Naive thymus-derived CD4-positive, alpha-beta T cell (primary cell): Measurements from ENCODE around the gene PTDSS2. TPM values are rescaled to one million over a fixed set of nuclear protein-coding genes. Genes with fewer than 3 reads are reported as not detected.
A peak's percentile ranks its signal among the peaks of the same experiment; 100 is the strongest.
"Not testable (repeated sequence)": the region's sequence is repeated elsewhere in the genome, so short reads cannot be mapped to it uniquely, and the experiment has no call there.

ENCODE experiments used
- ATAC-seq: fragments of 150-1000 bp; cut with Tn5 transposase; 2 replicates; pipeline ENCODE4 v1.10.0; 2021; ENCODE audit warnings: mild to moderate bottlenecking, moderate library complexity
- CTCF ChIA-PET: fragments of 350-600 bp; sonication (Branson Sonifier 250); formaldehyde crosslinking; loops from one replicate; lab custom pipeline; 2021; ENCODE audit warnings: antibody characterized with exemption; lab: Charles Lee
- POLR2A ChIA-PET: fragments of 350-600 bp; sonication (Branson Sonifier 250); formaldehyde crosslinking; loops from one replicate; lab custom pipeline; 2021; ENCODE audit warnings: antibody characterized with exemption, inconsistent platforms; lab: Charles Lee
- DNase-seq, 9 donors: peaks; one replicate each; pipeline versions ENCODE4 v3.0.0 to v3.0.0-alpha.2; 2020 to 2022; ENCODE audit warnings: mixed read lengths in 1 of 9
- H3K27ac ChIP-seq: one replicate; pipeline ENCODE4 v1.7.0; 2013; ENCODE audit warnings: mild to moderate bottlenecking, low read depth, low read length, moderate library complexity
- H3K27me3 ChIP-seq, 2 donors: one replicate each; pipeline ENCODE4 v1.7.0; 2013; ENCODE audit warnings: low read length in 2 of 2, mild to moderate bottlenecking in 2 of 2, moderate library complexity in 2 of 2; ENCODE audit not compliant: control insufficient read depth in 2 of 2, insufficient read depth in 2 of 2
- H3K36me3 ChIP-seq, 3 experiments: 1 replicate in 2 of 3; 2 replicates in 1 of 3; pipeline ENCODE4 v1.7.0; 2013; ENCODE audit warnings: low read length in 3 of 3, mild to moderate bottlenecking in 3 of 3, moderate library complexity in 1 of 3; ENCODE audit not compliant: insufficient read depth in 3 of 3, control insufficient read depth in 2 of 3
- H3K4me1 ChIP-seq, 2 donors: one replicate each; pipeline ENCODE4 v1.7.0; 2013; ENCODE audit warnings: low read length in 2 of 2, mild to moderate bottlenecking in 2 of 2, moderate library complexity in 1 of 2; ENCODE audit not compliant: control insufficient read depth in 2 of 2, insufficient read depth in 2 of 2
- H3K4me3 ChIP-seq: 2 replicates; pipeline ENCODE4 v1.7.0; 2013; ENCODE audit warnings: mild to moderate bottlenecking, low read length
- H3K9me3 ChIP-seq, 3 experiments: 1 replicate in 2 of 3; 2 replicates in 1 of 3; pipeline ENCODE4 v1.7.0; 2013; ENCODE audit warnings: low read length in 3 of 3; ENCODE audit not compliant: control insufficient read depth in 2 of 3
- H3K27ac Mint-ChIP-seq, 9 donors: one replicate each; pipeline ENCODE4 v1.8.0; 2020 to 2022; ENCODE audit warnings: mixed read lengths in 9 of 9, mild to moderate bottlenecking in 8 of 9, moderate library complexity in 5 of 9, inconsistent platforms in 2 of 9
- H3K27me3 Mint-ChIP-seq, 5 donors: one replicate each; pipeline ENCODE4 v1.8.0; 2021 to 2022; ENCODE audit warnings: mixed read lengths in 5 of 5, mild to moderate bottlenecking in 1 of 5
- H3K36me3 Mint-ChIP-seq, 5 donors: one replicate each; pipeline ENCODE4 v1.8.0; 2020 to 2022; ENCODE audit warnings: mixed read lengths in 5 of 5, mild to moderate bottlenecking in 3 of 5, inconsistent platforms in 1 of 5
- H3K4me1 Mint-ChIP-seq, 7 donors: one replicate each; pipeline ENCODE4 v1.8.0; 2020 to 2022; ENCODE audit warnings: mixed read lengths in 7 of 7, mild to moderate bottlenecking in 3 of 7, inconsistent platforms in 1 of 7
- H3K4me3 Mint-ChIP-seq, 10 donors: one replicate each; pipeline ENCODE4 v1.8.0; 2020 to 2022; ENCODE audit warnings: mild to moderate bottlenecking in 10 of 10, mixed read lengths in 10 of 10, moderate library complexity in 6 of 10, inconsistent platforms in 2 of 10
- H3K9me3 Mint-ChIP-seq, 11 donors: one replicate each; pipeline ENCODE4 v1.8.0; 2020 to 2022; ENCODE audit warnings: mixed read lengths in 11 of 11, mild to moderate bottlenecking in 4 of 11, inconsistent platforms in 1 of 11, moderate library complexity in 1 of 11
- intact Hi-C, 2 donors: fragments of 100-400 bp; cut with micrococcal nuclease; formaldehyde crosslinking; loops; one replicate each; pipeline ENCODE4 v1.15.1; 2023
- polyA plus RNA-seq, 2 donors: library from polyadenylated mRNA; unstranded; fragments of 300-500 nt; fragmentation: Illumina TruSeq; gene quantifications; one replicate each; pipeline ENCODE4 v1.2.3, GENCODE V29; 2021
- total RNA-seq, 6 experiments: library from RNA in 5 of 6; stranded (reverse) in 5 of 6; gene quantifications; 1 replicate in 5 of 6; 2 replicates in 1 of 6; pipeline ENCODE4 v1.2.3 and lab custom pipeline; 2021 to 2026

The PTDSS2 gene
- total and polyA plus RNA-seq, 7 experiments from 2014 or later = 9.0 to 27.7 (median 19.4) TPM

DNA sequence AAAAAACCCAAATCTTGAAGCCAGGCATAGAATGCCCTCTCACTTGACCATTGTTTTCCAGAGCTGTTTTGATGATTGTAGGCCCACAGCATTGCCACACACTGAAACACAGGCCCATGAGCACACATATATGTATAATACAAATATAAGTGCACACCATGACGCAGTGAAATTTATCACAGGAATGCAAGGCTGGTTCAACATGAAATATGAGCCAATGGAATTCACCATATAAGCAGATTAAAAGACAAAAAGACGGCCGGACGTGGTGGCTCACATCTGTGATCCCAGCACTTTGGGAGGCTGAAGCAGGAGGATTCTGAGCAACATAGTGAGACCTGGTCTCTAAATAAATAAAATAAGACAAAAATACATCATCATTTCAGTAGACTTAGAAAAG is 66.3 kb downstream of the PTDSS2 start:
- H3K27ac Mint-ChIP-seq = peak overlapping the region in 2 of 9 donors; percentile 19 to 27
- POLR2A ChIA-PET = no interaction called here
- Histone ChIP-seq H3K27ac (no peak overlapping the region), H3K36me3 (peaks cover 0 to 2% (median 0%) of the 10 kb centered on the region in 3 experiments), H3K9me3 (peaks cover 0 to 5% (median 0%) of the 10 kb centered on the region in 3 experiments), H3K27me3 (no peaks in the 10 kb centered on the region), H3K4me3 (no peak overlapping the region), H3K4me1 (peaks cover 4% of the 10 kb centered on the region in 2 donors)
- CTCF ChIA-PET = interaction anchor here (0.6 kb wide), 1 partner anchor 532 kb away, joined by 3 read pairs; no protein-coding TSS in a partner anchor
- peaks cover 0 to 14% (median 5%) of the 10 kb centered on the region in 11 donors for H3K9me3 Mint-ChIP-seq
- ATAC-seq = no peak
- peaks cover 2 to 8% (median 4%) of the 10 kb centered on the region in 7 donors for H3K4me1 Mint-ChIP-seq
- no peak for DNase-seq
- H3K4me3 Mint-ChIP-seq = peak overlapping the region in 1 of 10 donors; percentile 10
- intact Hi-C loops = no loop called here
- no peaks in the 10 kb centered on the region for H3K27me3 Mint-ChIP-seq
- peaks cover 0 to 19% (median 6%) of the 10 kb centered on the region in 5 donors for H3K36me3 Mint-ChIP-seq

DNA sequence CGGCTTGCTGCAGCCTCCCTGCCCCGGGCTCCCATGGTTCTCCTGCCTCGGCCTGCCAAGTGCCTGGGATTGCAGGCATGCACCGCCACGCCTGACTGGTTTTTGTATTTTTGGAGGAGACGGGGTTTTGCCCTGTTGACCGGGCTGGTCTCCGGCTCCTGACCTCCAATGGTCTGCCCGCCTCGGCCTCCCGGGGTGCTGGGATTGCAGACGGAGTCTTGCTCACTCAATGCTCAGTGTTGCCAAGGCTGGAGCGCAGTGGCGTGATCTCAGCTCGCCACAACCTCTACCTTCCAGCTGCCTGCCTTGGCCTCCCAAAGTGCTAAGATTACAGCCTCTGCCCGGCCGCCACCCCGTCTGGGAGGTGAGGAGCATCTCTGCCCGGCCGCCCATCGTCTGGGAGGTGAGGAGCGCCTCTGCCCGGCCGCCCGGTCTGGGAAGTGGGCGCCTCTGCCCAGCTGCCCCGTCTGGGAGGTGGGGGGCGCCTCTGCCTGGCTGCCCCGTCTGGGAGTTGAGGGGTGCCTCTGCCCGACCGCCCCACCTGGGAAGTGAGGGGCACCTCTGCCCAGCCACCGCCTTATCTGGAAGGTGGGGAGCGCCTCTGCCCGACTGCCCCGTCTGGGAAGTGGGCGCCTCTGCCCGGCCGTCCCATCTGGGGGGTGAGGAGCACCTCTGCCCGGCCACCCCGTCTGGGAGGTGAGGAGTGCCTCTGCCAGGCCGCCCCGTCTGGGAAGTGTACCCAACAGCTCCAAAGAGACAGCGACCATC is 67.0 kb downstream of the PTDSS2 start:
- Mint-ChIP-seq H3K36me3 (peaks cover 0 to 16% (median 6%) of the 10 kb centered on the region in 5 donors), H3K9me3 (peaks cover 0 to 14% (median 5%) of the 10 kb centered on the region in 11 donors)
- H3K27me3 Mint-ChIP-seq, H3K9me3 ChIP-seq, ATAC-seq, H3K27ac Mint-ChIP-seq, DNase-seq, H3K36me3 ChIP-seq, H3K27me3 ChIP-seq, H3K27ac ChIP-seq, H3K4me1 Mint-ChIP-seq, H3K4me3 Mint-ChIP-seq, intact Hi-C loops, H3K4me1 ChIP-seq, H3K4me3 ChIP-seq: not testable (repeated sequence)
- CTCF ChIA-PET = interaction anchor here (0.6 to 1.2 kb wide), 2 partner anchors 8 to 531 kb away, joined by 3 to 7 read pairs; no protein-coding TSS in a partner anchor
- POLR2A ChIA-PET = interaction anchor here (0.8 to 2.0 kb wide), 2 partner anchors 18 to 38 kb away, joined by 3 to 5 read pairs; partner anchors contain the start of gene HRAS

DNA sequence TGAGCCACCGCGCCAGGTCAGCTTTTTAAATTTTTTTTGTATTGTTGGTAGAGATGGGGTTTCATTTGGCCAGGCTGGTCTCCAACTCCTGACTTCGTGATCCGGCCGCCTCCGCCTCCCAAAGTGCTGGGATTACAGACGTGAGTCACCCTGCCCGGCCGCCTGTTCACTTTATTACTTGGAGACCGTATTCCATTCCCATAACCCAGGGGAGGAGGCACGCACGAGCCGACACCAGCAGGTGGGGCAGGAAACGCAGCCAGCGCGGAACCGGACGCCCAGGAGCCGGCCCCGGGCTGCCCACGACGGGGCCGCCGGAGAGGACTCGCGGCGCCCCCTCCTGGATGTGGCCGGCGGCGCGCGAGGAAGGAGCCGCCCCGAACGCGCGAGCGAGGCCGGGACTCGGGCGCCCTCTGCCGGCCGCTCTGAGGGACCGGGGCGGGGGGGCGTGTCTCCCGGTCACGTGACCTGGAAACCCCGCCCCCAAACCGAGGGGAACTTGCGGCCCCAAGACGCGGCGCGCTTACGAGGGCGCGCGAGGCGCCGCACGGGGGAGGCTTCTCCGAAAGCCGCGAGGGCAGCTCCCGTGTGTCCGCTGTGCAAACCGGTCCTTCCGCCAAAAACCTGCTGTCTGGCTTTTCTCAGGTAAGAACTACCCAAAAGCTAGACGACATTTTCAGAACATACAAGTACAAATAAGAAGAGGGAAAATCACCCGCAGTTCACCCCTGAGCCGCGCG is 68.6 kb downstream of the PTDSS2 start:
- Histone ChIP-seq H3K36me3 (no peaks in the 10 kb centered on the region), H3K27me3 (no peaks in the 10 kb centered on the region), H3K4me1 (peaks cover 4% of the 10 kb centered on the region in 2 donors), H3K27ac (peak overlapping the region; percentile 58), H3K4me3 (peak overlapping the region; percentile 28), H3K9me3 (peaks cover 0 to 5% (median 0%) of the 10 kb centered on the region in 3 experiments)
- intact Hi-C loops = loop anchor here (1.0 kb wide), 3 partner anchors 11 to 70 kb away; partner anchors contain the start of genes HRAS (in 2 of the 2) and RNH1 (in 2 of the 2)
- ChIA-PET POLR2A (interaction anchor here (0.6 to 2.0 kb wide), 6 partner anchors 12 to 251 kb away, joined by 3 to 6 read pairs (median 4); partner anchors contain the start of gene RNH1), CTCF (interaction anchor here (0.6 to 1.7 kb wide), 7 partner anchors 9 to 213 kb away, joined by 3 to 8 read pairs (median 5); partner anchors contain the start of genes LRRC56 and SIGIRR)
- Mint-ChIP-seq H3K27me3 (no peaks in the 10 kb centered on the region), H3K4me1 (peaks cover 2 to 8% (median 4%) of the 10 kb centered on the region in 7 donors), H3K9me3 (peaks cover 0 to 14% (median 5%) of the 10 kb centered on the region in 11 donors), H3K36me3 (peaks cover 0 to 16% (median 0%) of the 10 kb centered on the region in 5 donors), H3K4me3 (peak overlapping the region; percentile 81 to 91 (median 87)), H3K27ac (peak overlapping the region; percentile 70 to 92 (median 85))
- peak; percentile 99 for ATAC-seq
- peak; percentile 69 to 94 (median 87) for DNase-seq

DNA sequence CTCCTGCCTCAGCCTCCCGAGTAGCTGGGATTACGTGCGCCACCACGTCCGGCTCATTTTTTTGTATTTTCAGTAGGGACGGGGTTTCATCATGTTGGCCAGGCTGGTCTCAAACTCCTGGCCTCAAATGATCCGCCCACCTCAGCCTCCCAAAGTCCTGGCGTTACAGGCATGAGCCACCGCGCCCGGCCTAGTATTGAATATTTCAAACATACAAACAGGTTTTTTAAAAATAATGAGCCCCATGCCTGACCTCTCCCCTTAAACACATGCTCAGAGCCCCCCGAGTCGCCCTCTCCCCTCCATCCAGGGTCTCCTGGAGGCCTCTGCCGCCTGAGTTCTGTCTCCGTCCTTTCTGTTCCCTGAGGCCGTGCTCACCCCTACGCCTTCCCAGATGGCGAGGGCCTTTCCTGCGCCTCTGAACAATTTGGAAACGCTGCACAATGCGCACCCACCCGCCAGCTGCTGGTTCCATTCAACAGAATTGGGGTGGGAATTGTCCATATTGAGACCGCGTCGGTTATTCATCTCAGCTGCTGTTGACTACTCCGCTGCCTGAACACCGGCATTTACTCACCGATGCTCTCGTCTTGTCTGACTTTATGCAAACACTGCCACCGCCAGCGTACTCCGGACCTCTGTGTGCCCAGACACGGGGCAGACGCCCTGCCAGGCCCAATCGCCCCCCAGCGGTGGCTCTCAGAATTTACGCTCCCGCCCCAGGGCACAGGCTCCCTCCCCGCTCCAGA is 70.5 kb downstream of the PTDSS2 start:
- Histone ChIP-seq H3K36me3 (no peaks in the 10 kb centered on the region), H3K27ac (no peak overlapping the region), H3K27me3 (no peaks in the 10 kb centered on the region), H3K4me1 (peaks cover 4% of the 10 kb centered on the region in 2 donors), H3K9me3 (peaks cover 0 to 5% (median 0%) of the 10 kb centered on the region in 3 experiments), H3K4me3 (no peak overlapping the region)
- CTCF ChIA-PET = no interaction called here
- Mint-ChIP-seq H3K36me3 (peaks cover 0 to 8% (median 0%) of the 10 kb centered on the region in 5 donors), H3K9me3 (peaks cover 0 to 14% (median 5%) of the 10 kb centered on the region in 11 donors), H3K27me3 (no peaks in the 10 kb centered on the region), H3K4me1 (peaks cover 2 to 8% (median 4%) of the 10 kb centered on the region in 7 donors), H3K27ac (no peak overlapping the region), H3K4me3 (no peak overlapping the region)
- intact Hi-C loops = no loop called here
- no peak for ATAC-seq
- no peak for DNase-seq
- POLR2A ChIA-PET = interaction anchor here (0.8 kb wide), 1 partner anchor 67 kb away, joined by 4 read pairs; no protein-coding TSS in a partner anchor

DNA sequence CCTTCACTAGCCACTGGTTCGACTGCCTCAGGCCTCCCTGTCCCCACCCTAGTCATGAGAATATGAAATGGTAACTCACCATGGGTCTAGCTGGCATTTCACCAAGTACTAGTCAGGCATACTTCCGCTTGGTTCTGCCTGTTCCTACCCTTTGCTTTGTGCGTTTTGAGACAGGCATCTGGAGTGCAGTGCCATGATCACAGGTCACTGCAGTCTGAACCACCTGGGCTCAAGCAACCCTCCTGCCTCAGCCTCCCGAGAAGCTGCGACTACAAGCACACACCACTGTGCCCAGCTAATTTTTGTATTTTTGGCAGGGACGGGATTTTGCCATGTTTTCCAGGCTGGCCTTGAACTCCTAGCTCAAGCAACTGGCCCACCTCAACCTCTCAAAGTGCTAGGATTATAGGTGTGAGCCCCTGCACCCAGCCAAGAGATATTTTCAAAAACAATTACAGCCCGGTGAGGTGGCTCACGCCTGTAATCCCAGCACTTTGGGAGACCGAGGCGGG is 71.2 kb downstream of the PTDSS2 start:
- intact Hi-C loops = no loop called here
- DNase-seq (no peak), ATAC-seq (no peak)
- POLR2A ChIA-PET = interaction anchor here (1.2 kb wide), 1 partner anchor 12 kb away, joined by 3 read pairs; no protein-coding TSS in a partner anchor
- H3K4me1 Mint-ChIP-seq = peaks cover 2 to 8% (median 4%) of the 10 kb centered on the region in 7 donors
- H3K9me3 Mint-ChIP-seq = peaks cover 0 to 13% (median 4%) of the 10 kb centered on the region in 11 donors
- Histone ChIP-seq H3K9me3 (peaks cover 0 to 5% (median 0%) of the 10 kb centered on the region in 3 experiments), H3K4me3 (no peak overlapping the region), H3K27me3 (no peaks in the 10 kb centered on the region), H3K27ac (no peak overlapping the region), H3K36me3 (no peaks in the 10 kb centered on the region), H3K4me1 (peaks cover 4% of the 10 kb centered on the region in 2 donors)
- CTCF ChIA-PET = interaction anchor here (0.5 kb wide), 1 partner anchor 219 kb away, joined by 6 read pairs; no protein-coding TSS in a partner anchor
- H3K27me3 Mint-ChIP-seq = no peaks in the 10 kb centered on the region
- H3K36me3 Mint-ChIP-seq = peaks cover 0 to 5% (median 0%) of the 10 kb centered on the region in 5 donors
- H3K4me3 Mint-ChIP-seq = no peak overlapping the region
- no peak overlapping the region for H3K27ac Mint-ChIP-seq
